Measurements from ENCODE around the gene AFF2.

Gene AFF2

GRCh38 chrX:148771440-148771839, 271.0 kb downstream of the AFF2 start:
- DNase-seq, result no peak

- no peak for DNase-seq
These were observed 273.9 kb downstream of the AFF2 start for GRCh38 chrX:148774276-148774675.

- DNase-seq, result no peak
These were observed 283.7 kb downstream of the AFF2 start for GRCh38 chrX:148784137-148784536.

- DNase-seq, result no peak
These were observed 284.4 kb downstream of the AFF2 start for GRCh38 chrX:148784856-148785255.

- DNase-seq, result no peak
These were observed 284.8 kb downstream of the AFF2 start for GRCh38 chrX:148785256-148785655.

- no peak for DNase-seq
These were observed 288.0 kb downstream of the AFF2 start for GRCh38 chrX:148788449-148788848.

- no peak for DNase-seq
These were observed 293.9 kb downstream of the AFF2 start for GRCh38 chrX:148794350-148794749.

GRCh38 chrX:148804579-148805355, 304.4 kb downstream of the AFF2 start:
- no peak for DNase-seq

- DNase-seq, result no peak
These were observed 305.9 kb downstream of the AFF2 start for GRCh38 chrX:148806145-148806870.

GRCh38 chrX:148808833-148809232, 308.4 kb downstream of the AFF2 start:
- DNase-seq, result no peak

- DNase-seq, result no peak
These were observed 310.8 kb downstream of the AFF2 start for GRCh38 chrX:148811236-148811635.

- no peak for DNase-seq
These were observed 313.0 kb downstream of the AFF2 start for GRCh38 chrX:148813422-148813821.

GRCh38 chrX:148813967-148814366, 313.6 kb downstream of the AFF2 start:
- no peak for DNase-seq

- no peak for DNase-seq
These were observed 315.0 kb downstream of the AFF2 start for GRCh38 chrX:148815218-148815961.

GRCh38 chrX:148823986-148824385, 323.6 kb downstream of the AFF2 start:
- no peak for DNase-seq

GRCh38 chrX:148825696-148826095, 325.3 kb downstream of the AFF2 start:
- no peak for DNase-seq

GRCh38 chrX:148836741-148837140, 336.3 kb downstream of the AFF2 start:
- DNase-seq, result no peak

GRCh38 chrX:148850631-148851030, 350.2 kb downstream of the AFF2 start:
- DNase-seq, result no peak

- no peak for DNase-seq
These were observed 353.9 kb downstream of the AFF2 start for GRCh38 chrX:148854306-148854705.

GRCh38 chrX:148856505-148856904, 356.1 kb downstream of the AFF2 start:
- DNase-seq, result no peak

- peak; percentile 1 to 25 for DNase-seq
These were observed 365.1 kb downstream of the AFF2 start for GRCh38 chrX:148865277-148866210.

- no peak for DNase-seq
These were observed 367.2 kb downstream of the AFF2 start for GRCh38 chrX:148867596-148867995.
